MCF 10A (cell line): ENCODE data around the gene PCNX4. TPM values are rescaled to one million over a fixed set of nuclear protein-coding genes. Genes with fewer than 3 reads are reported as not detected.

Source experiments
- BruUV-seq: library from RNA; stranded (reverse); fragments of 400-500 nt; replicated peaks from 2 replicates; lab custom pipeline; 2021; lab: Mats Ljungman, UMichigan
- CTCF ChIA-PET: fragments of 300-600 bp; sonication (Branson Sonifier 250); formaldehyde crosslinking; extraction: SDS; loops from one replicate; lab custom pipeline; 2021; ENCODE audit warnings: antibody characterized with exemption, inconsistent platforms; lab: Yijun Ruan, JAX
- POLR2A ChIA-PET: fragments of 300-600, 350-650 bp; sonication (Branson Sonifier 250); formaldehyde crosslinking; extraction: SDS; loops from one replicate; lab custom pipeline; 2020; ENCODE audit warnings: antibody characterized with exemption, inconsistent platforms; lab: Yijun Ruan, JAX
- DNase-seq: peaks from one replicate; pipeline ENCODE4 v3.0.0-alpha.2; 2018; ENCODE audit not compliant: unreplicated experiment
- H3K27ac Mint-ChIP-seq: one replicate; pipeline ENCODE4 v1.8.0; 2022; ENCODE audit warnings: mild to moderate bottlenecking, low read depth, mixed read lengths; ENCODE audit not compliant: unreplicated experiment
- H3K27me3 Mint-ChIP-seq: one replicate; pipeline ENCODE4 v1.8.0; 2022; ENCODE audit warnings: mixed read lengths; ENCODE audit not compliant: insufficient read depth, unreplicated experiment
- H3K36me3 Mint-ChIP-seq: one replicate; pipeline ENCODE4 v1.8.0; 2022; ENCODE audit warnings: mild to moderate bottlenecking, moderate library complexity, mixed read lengths; ENCODE audit not compliant: insufficient read depth, unreplicated experiment
- H3K4me1 Mint-ChIP-seq: one replicate; pipeline ENCODE4 v1.8.0; 2022; ENCODE audit warnings: mixed read lengths; ENCODE audit not compliant: insufficient read depth, unreplicated experiment
- H3K4me3 Mint-ChIP-seq: one replicate; pipeline ENCODE4 v1.8.0; 2022; ENCODE audit warnings: mild to moderate bottlenecking, moderate library complexity, mixed read lengths; ENCODE audit not compliant: unreplicated experiment
- H3K9me3 Mint-ChIP-seq: one replicate; pipeline ENCODE4 v1.8.0; 2022; ENCODE audit warnings: mixed read lengths; ENCODE audit not compliant: unreplicated experiment
- intact Hi-C: fragments of 100-400 bp; cut with micrococcal nuclease; formaldehyde crosslinking; loops from 2 replicates; pipeline ENCODE4 v1.14.1; 2022
- total RNA-seq: library from RNA; stranded (reverse); gene quantifications from 2 replicates; pipeline ENCODE4 v1.2.3, GENCODE V29; 2022
- TF ChIP-seq, protein P1 (sequence below): fragments of 200-600 bp; IDR thresholded peaks from one replicate; pipeline ENCODE4 v1.8.0; 2022; ENCODE audit warnings: antibody characterized with exemption, mild to moderate bottlenecking; ENCODE audit not compliant: unreplicated experiment

The PCNX4 gene
- total RNA-seq, 1 experiment from 2014 or later, result 62.8 TPM

GRCh38 chr14:60061371-60061770 lies 30.4 kb upstream of the PCNX4 start:
- intact Hi-C loops, result loop anchor here (5.0 kb wide), 1 partner anchor 501 kb away; no protein-coding TSS in a partner anchor
- Mint-ChIP-seq H3K4me3 (no peak overlapping the region), H3K27me3 (no peaks in the 10 kb centered on the region), H3K4me1 (peaks cover 8% of the 10 kb centered on the region), H3K27ac (peak overlapping the region; percentile 68), H3K36me3 (no peaks in the 10 kb centered on the region), H3K9me3 (no peaks in the 10 kb centered on the region)
- TF ChIP-seq, protein P1, sequence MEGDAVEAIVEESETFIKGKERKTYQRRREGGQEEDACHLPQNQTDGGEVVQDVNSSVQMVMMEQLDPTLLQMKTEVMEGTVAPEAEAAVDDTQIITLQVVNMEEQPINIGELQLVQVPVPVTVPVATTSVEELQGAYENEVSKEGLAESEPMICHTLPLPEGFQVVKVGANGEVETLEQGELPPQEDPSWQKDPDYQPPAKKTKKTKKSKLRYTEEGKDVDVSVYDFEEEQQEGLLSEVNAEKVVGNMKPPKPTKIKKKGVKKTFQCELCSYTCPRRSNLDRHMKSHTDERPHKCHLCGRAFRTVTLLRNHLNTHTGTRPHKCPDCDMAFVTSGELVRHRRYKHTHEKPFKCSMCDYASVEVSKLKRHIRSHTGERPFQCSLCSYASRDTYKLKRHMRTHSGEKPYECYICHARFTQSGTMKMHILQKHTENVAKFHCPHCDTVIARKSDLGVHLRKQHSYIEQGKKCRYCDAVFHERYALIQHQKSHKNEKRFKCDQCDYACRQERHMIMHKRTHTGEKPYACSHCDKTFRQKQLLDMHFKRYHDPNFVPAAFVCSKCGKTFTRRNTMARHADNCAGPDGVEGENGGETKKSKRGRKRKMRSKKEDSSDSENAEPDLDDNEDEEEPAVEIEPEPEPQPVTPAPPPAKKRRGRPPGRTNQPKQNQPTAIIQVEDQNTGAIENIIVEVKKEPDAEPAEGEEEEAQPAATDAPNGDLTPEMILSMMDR, result no peak
- ChIA-PET POLR2A (interaction anchor here (0.5 to 2.5 kb wide), 9 partner anchors 11 to 418 kb away, joined by 3 to 13 read pairs (median 3); partner anchors contain the start of genes DHRS7 and PCNX4), CTCF (interaction anchor here (0.7 to 2.2 kb wide), 4 partner anchors 12 to 298 kb away, joined by 3 to 12 read pairs (median 6); partner anchors contain the start of gene DHRS7)
- no TSS peak for BruUV-seq
- DNase-seq, result peak; percentile 48

GRCh38 chr14:60064491-60065072 lies 27.1 kb upstream of the PCNX4 start:
- no TSS peak for BruUV-seq
- POLR2A ChIA-PET, result interaction anchor here (0.6 to 1.9 kb wide), 5 partner anchors 16 to 101 kb away, joined by 3 to 9 read pairs (median 5); partner anchors contain the start of genes DHRS7 and PCNX4

GRCh38 chr14:60067882-60068281 lies 23.8 kb upstream of the PCNX4 start:
- no TSS peak for BruUV-seq
- intact Hi-C loops, result no loop called here
- H3K27me3 Mint-ChIP-seq, result no peaks in the 10 kb centered on the region

More at GRCh38 chr14:60064491-60065072, 27.1 kb upstream of the PCNX4 start:
- Mint-ChIP-seq H3K36me3 (no peaks in the 10 kb centered on the region), H3K27me3 (no peaks in the 10 kb centered on the region), H3K27ac (no peak overlapping the region), H3K4me3 (no peak overlapping the region), H3K9me3 (no peaks in the 10 kb centered on the region), H3K4me1 (peaks cover 8% of the 10 kb centered on the region)
- intact Hi-C loops, result loop anchor here (1.0 to 5.0 kb wide), 4 partner anchors 100 to 498 kb away; partner anchors contain the start of gene DHRS7
- peak; percentile 44 for DNase-seq
- TF ChIP-seq, protein P1, result peak; percentile 53
- CTCF ChIA-PET, result interaction anchor here (0.6 to 3.5 kb wide), 19 partner anchors 10 to 585 kb away, joined by 3 to 32 read pairs (median 4); partner anchors contain the start of gene DHRS7

More at GRCh38 chr14:60067882-60068281, 23.8 kb upstream of the PCNX4 start:
- ChIA-PET CTCF (interaction anchor here (0.6 to 3.3 kb wide), 4 partner anchors 97 to 388 kb away, joined by 3 to 20 read pairs (median 3); partner anchors contain the start of gene DHRS7), POLR2A (interaction anchor here (0.5 to 2.1 kb wide), 4 partner anchors 23 to 97 kb away, joined by 3 to 7 read pairs (median 3); partner anchors contain the start of genes DHRS7 and PCNX4)
- DNase-seq, result no peak
- no peaks in the 10 kb centered on the region for H3K9me3 Mint-ChIP-seq
- H3K4me1 Mint-ChIP-seq, result no peaks in the 10 kb centered on the region
- no peak overlapping the region for H3K4me3 Mint-ChIP-seq
- no peak overlapping the region for H3K27ac Mint-ChIP-seq
- TF ChIP-seq, protein P1, result no peak
- no peaks in the 10 kb centered on the region for H3K36me3 Mint-ChIP-seq
